Measurements from ENCODE around the gene SLC46A1. TPM values are rescaled to one million over a fixed set of nuclear protein-coding genes. Genes with fewer than 3 reads are reported as not detected.

Gene SLC46A1
- total and polyA plus RNA-seq, 10 of the 15 experiments (the other 5 are each of a cell fraction or from before 2014, with no cell fraction given) = 1.7 to 6.9 (median 4.0) TPM

GRCh38 chr17:28427371-28427770, 21.4 kb upstream of the SLC46A1 start:
- intact Hi-C loops (cut with micrococcal nuclease; ENCODE audit: unreplicated experiment) (no loop called here), in situ Hi-C loops (cut with MboI) (no loop called here)
- no peak overlapping the region for H3K27ac ChIP-seq (ENCODE audit: control insufficient read depth, insufficient read depth)
- H3K4me1 ChIP-seq (ENCODE audit: control insufficient read depth, insufficient read depth, low read length) = no peaks in the 10 kb centered on the region; the same call in 1 of the 2 replicates
- ChIA-PET CTCF (no interaction called here), SMC1A (ENCODE audit: uncharacterized antibody, unreplicated experiment) (no interaction called here), RAD21 (ENCODE audit: unreplicated experiment) (no interaction called here), POLR2A (no interaction called here)
- no peaks in the 10 kb centered on the region for H4K20me1 ChIP-seq (ENCODE audit: control insufficient read depth, insufficient read depth)
- ATAC-seq = no peak
- no peak overlapping the region for H2AFZ ChIP-seq (ENCODE audit: control insufficient read depth, low read depth, low read length)
- no peaks in the 10 kb centered on the region for H3K36me3 ChIP-seq (ENCODE audit: control insufficient read depth in 2 of 2, insufficient read depth in 2 of 2, low read length in 1 of 2)
- H3K9ac ChIP-seq (ENCODE audit: control insufficient read depth, insufficient read depth, low read length) = no peak overlapping the region
- H3K27me3 ChIP-seq (replicated peaks in 1 of 2; ENCODE audit: control insufficient read depth in 2 of 2, insufficient read depth in 2 of 2, low read length in 1 of 2) = no peaks in the 10 kb centered on the region; a peak in 1 of 4 replicates
- no peak overlapping the region for H3K4me3 ChIP-seq
- no peaks in the 10 kb centered on the region for H3K9me3 ChIP-seq (replicated peaks; ENCODE audit: control insufficient read depth, insufficient read depth, low read length)
- WGBS (ENCODE audit: insufficient coverage, insufficient replicate concordance, low lambda C conversion rate, missing lambda C conversion rate) = 92% methylated on average over 5 of the region's 5 CpGs
- BruUV-seq (replicated peaks) = no TSS peak
- H3K4me2 ChIP-seq (ENCODE audit: control insufficient read depth, insufficient read depth) = no peak overlapping the region
- TF ChIP-seq MAX (IDR thresholded peaks at IDR 0.05; ENCODE audit: low read depth, low read length) (no peak), MTA2 (IDR thresholded peaks at IDR 0.05; ENCODE audit: low read depth) (no peak), SUZ12 (IDR thresholded peaks at IDR 0.05; ENCODE audit: unreplicated experiment) (no peak), TCF12 (IDR thresholded peaks at IDR 0.05; ENCODE audit: low read depth, low read length) (no peak), PBX3 (IDR thresholded peaks at IDR 0.05; ENCODE audit: insufficient replicate concordance, low read depth, low read length) (no peak), SUPT20H (IDR thresholded peaks at IDR 0.05; ENCODE audit: borderline replicate concordance, control insufficient read depth, low read depth, low read length) (no peak), IRF4 (IDR thresholded peaks at IDR 0.05; ENCODE audit: low read depth, low read length) (no peak), ZNF592 (IDR thresholded peaks at IDR 0.05) (no peak)
- H3K79me2 ChIP-seq (ENCODE audit: control insufficient read depth, insufficient read depth, low read length) = no peaks in the 10 kb centered on the region
- no peak for DNase-seq (ENCODE audit: low read depth, low spot score)
- no peak for FAIRE-seq
